ENCODE results near the gene ING1. TPM values are rescaled to one million over a fixed set of nuclear protein-coding genes. Genes with fewer than 3 reads are reported as not detected.
"Not testable (repeated sequence)": the region's sequence is repeated elsewhere in the genome, so short reads cannot be mapped to it uniquely, and the experiment has no call there.

Gene ING1
- total RNA-seq, 1 experiment from 2014 or later = 22.0 TPM

DNA sequence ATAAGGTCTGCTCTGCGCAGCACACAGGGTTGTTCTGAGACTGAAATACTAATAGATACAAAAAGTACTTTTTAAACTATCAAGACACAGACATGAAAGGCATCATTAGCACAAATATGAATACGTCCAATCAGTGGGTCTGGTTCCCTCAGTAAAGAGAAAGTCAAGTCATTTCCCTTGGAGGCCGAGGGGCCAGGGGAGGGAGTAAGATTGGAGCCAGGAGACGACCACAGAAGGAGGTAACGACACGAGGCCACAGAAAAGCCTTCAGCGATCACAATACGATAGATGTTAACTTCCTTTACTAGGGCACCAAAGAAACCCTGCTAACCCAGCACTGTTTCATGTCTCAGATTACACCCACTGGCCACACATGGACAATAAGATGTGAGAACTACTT is 12.9 kb upstream of the ING1 start:
- Histone ChIP-seq H3K27ac (ENCODE audit: low read depth, low read length, poor library complexity, severe bottlenecking) (no peak overlapping the region), H3K27me3 (replicated peaks; ENCODE audit: insufficient read depth, low read depth, low read length, poor library complexity) (no peaks in the 10 kb centered on the region), H3K36me3 (ENCODE audit: insufficient read depth, low read length, poor library complexity, severe bottlenecking) (peaks cover 39% of the 10 kb centered on the region), H3K4me1 (ENCODE audit: insufficient read depth, low read length, poor library complexity, severe bottlenecking) (peaks cover 6% of the 10 kb centered on the region), H3K9me3 (ENCODE audit: low read depth, low read length, poor library complexity, severe bottlenecking) (no peaks in the 10 kb centered on the region), H3K4me3 (ENCODE audit: low read depth, low read length, poor library complexity, severe bottlenecking) (no peak overlapping the region)
- ChIA-PET POLR2A (ENCODE audit: low non-redundant PET) (no interaction called here), CTCF (no interaction called here)
- BruUV-seq (replicated peaks) = no TSS peak
- intact Hi-C loops (cut with micrococcal nuclease; ENCODE audit: unreplicated experiment) = no loop called here
- TF ChIP-seq, protein P1, sequence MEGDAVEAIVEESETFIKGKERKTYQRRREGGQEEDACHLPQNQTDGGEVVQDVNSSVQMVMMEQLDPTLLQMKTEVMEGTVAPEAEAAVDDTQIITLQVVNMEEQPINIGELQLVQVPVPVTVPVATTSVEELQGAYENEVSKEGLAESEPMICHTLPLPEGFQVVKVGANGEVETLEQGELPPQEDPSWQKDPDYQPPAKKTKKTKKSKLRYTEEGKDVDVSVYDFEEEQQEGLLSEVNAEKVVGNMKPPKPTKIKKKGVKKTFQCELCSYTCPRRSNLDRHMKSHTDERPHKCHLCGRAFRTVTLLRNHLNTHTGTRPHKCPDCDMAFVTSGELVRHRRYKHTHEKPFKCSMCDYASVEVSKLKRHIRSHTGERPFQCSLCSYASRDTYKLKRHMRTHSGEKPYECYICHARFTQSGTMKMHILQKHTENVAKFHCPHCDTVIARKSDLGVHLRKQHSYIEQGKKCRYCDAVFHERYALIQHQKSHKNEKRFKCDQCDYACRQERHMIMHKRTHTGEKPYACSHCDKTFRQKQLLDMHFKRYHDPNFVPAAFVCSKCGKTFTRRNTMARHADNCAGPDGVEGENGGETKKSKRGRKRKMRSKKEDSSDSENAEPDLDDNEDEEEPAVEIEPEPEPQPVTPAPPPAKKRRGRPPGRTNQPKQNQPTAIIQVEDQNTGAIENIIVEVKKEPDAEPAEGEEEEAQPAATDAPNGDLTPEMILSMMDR (conservative IDR thresholded peaks at IDR 0.05; ENCODE audit: low read depth, low read length) = no peak
- no peak for TF ChIP-seq EZH2 (IDR thresholded peaks at IDR 0.05; ENCODE audit: borderline replicate concordance, low read depth, low read length, poor library complexity, severe bottlenecking)
- DNase-seq (ENCODE audit: low spot score) = no peak

DNA sequence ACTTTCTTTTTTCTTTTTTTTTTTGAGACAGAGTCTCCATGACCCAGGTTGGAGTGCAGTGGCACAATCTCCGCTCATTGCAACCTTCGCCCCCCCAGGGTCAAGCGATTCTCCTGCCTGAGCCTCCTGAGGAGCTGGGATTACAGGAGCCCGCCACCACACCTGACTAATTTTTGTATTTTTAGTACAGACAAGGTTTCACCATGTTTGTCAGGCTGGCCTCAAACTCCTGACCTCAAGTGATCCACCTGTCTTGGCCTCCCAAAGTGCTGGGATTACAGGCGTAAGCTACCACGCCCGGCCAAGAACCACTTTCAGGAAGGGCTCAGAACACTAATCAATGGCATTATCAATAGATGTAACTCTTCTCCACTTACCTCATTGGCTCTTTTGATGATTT is 12.4 kb upstream of the ING1 start:
- H3K4me3 ChIP-seq (ENCODE audit: low read depth, low read length, poor library complexity, severe bottlenecking); POLR2A ChIA-PET (ENCODE audit: low non-redundant PET); DNase-seq (ENCODE audit: low spot score); H3K9me3 ChIP-seq (ENCODE audit: low read depth, low read length, poor library complexity, severe bottlenecking); H3K4me1 ChIP-seq (ENCODE audit: insufficient read depth, low read length, poor library complexity, severe bottlenecking); H3K27ac ChIP-seq (ENCODE audit: low read depth, low read length, poor library complexity, severe bottlenecking); intact Hi-C loops (cut with micrococcal nuclease; ENCODE audit: unreplicated experiment); H3K27me3 ChIP-seq (replicated peaks; ENCODE audit: insufficient read depth, low read depth, low read length, poor library complexity); BruUV-seq (replicated peaks); CTCF ChIA-PET: not testable (repeated sequence)
- H3K36me3 ChIP-seq (ENCODE audit: insufficient read depth, low read length, poor library complexity, severe bottlenecking) = peaks cover 39% of the 10 kb centered on the region

DNA sequence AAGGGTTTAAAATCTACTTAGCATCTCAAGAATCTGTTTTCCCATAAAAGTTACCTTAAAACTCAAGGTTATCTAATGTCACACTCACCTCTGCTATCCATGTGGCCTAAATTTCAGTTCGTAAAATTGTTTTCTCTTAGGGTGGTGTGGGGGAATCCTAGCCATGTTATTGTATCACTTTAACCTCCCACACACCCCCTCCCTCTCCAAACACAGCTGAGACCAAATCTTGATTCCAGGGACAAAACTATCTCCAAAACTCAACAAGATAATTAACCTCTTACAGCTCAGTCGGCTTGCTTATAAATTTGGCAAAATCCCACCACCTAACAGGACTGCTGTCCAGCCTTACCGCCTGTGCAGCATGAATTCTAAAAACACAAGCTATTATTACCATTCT is 11.4 kb upstream of the ING1 start:
- no peak for DNase-seq (ENCODE audit: low spot score)
- Histone ChIP-seq H3K4me3 (ENCODE audit: low read depth, low read length, poor library complexity, severe bottlenecking) (no peak overlapping the region), H3K4me1 (ENCODE audit: insufficient read depth, low read length, poor library complexity, severe bottlenecking) (peaks cover 10% of the 10 kb centered on the region), H3K36me3 (ENCODE audit: insufficient read depth, low read length, poor library complexity, severe bottlenecking) (peaks cover 36% of the 10 kb centered on the region), H3K27ac (ENCODE audit: low read depth, low read length, poor library complexity, severe bottlenecking) (no peak overlapping the region), H3K27me3 (replicated peaks; ENCODE audit: insufficient read depth, low read depth, low read length, poor library complexity) (no peaks in the 10 kb centered on the region), H3K9me3 (ENCODE audit: low read depth, low read length, poor library complexity, severe bottlenecking) (no peaks in the 10 kb centered on the region)
- ChIA-PET POLR2A (ENCODE audit: low non-redundant PET) (no interaction called here), CTCF (no interaction called here)
- no TSS peak for BruUV-seq (replicated peaks)
- TF ChIP-seq, protein P1 (conservative IDR thresholded peaks at IDR 0.05; ENCODE audit: low read depth, low read length) = no peak
- no peak for TF ChIP-seq EZH2 (IDR thresholded peaks at IDR 0.05; ENCODE audit: borderline replicate concordance, low read depth, low read length, poor library complexity, severe bottlenecking)
- intact Hi-C loops (cut with micrococcal nuclease; ENCODE audit: unreplicated experiment) = no loop called here

DNA sequence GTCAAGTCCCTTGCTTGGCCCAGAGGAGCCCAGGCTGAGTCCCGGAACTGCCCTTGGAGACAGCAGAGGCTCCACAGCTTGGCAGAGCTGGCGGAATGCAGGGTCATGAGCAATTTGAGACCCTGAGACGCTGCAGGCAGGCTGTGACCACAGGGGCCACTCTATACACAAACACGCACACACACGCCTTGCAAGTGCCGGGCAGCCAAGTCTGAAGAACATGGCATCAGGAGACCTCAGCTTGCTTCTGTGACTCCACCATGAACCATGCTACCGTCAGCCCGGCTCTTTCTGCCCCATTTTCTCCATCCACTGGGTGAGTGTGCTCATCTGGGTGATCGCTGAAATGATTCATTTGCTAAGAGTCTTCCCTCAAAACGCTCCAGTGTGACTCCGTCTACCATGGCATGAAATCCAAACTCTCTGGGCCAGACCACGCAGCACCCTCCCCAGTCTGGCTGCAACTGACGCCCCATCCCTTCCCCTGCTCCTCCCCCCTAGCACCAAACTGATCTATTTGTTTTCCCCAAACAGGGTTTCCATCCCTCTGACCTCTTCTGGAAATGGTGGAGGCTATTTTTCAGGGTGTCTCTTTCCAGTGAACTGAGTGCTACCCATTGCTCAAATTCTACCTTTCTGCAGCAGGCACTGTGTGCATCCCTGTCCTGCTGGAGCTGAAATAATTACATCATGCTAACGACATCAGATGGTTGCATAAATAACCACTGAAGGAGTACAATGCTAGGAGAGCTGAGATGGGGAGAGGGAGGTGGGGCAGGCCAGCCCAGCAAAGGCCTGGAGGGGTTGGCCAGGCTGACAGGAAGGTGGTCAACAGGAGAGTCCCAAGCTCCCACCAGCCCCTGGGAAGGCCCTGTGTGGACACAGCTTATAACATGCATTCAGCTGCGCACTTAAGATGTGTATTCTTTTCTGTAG is 10.6 kb upstream of the ING1 start:
- H3K27me3 ChIP-seq (replicated peaks; ENCODE audit: insufficient read depth, low read depth, low read length, poor library complexity) = no peaks in the 10 kb centered on the region

More for the DNA sequence above, 10.6 kb upstream of the ING1 start:
- DNase-seq (ENCODE audit: low spot score) = no peak
- TF ChIP-seq, protein P1 (conservative IDR thresholded peaks at IDR 0.05; ENCODE audit: low read depth, low read length) = no peak
- H3K4me3 ChIP-seq (ENCODE audit: low read depth, low read length, poor library complexity, severe bottlenecking) = no peak overlapping the region
- peaks cover 36% of the 10 kb centered on the region for H3K36me3 ChIP-seq (ENCODE audit: insufficient read depth, low read length, poor library complexity, severe bottlenecking)
- intact Hi-C loops (cut with micrococcal nuclease; ENCODE audit: unreplicated experiment) = no loop called here
- ChIA-PET POLR2A (ENCODE audit: low non-redundant PET) (no interaction called here), CTCF (no interaction called here)
- H3K9me3 ChIP-seq (ENCODE audit: low read depth, low read length, poor library complexity, severe bottlenecking) = no peaks in the 10 kb centered on the region
- BruUV-seq (replicated peaks) = no TSS peak
- H3K4me1 ChIP-seq (ENCODE audit: insufficient read depth, low read length, poor library complexity, severe bottlenecking) = peaks cover 10% of the 10 kb centered on the region
- H3K27ac ChIP-seq (ENCODE audit: low read depth, low read length, poor library complexity, severe bottlenecking) = no peak overlapping the region
